ENCODE data around the gene ZKSCAN4. TPM values are rescaled to one million over a fixed set of nuclear protein-coding genes. Genes with fewer than 3 reads are reported as not detected.

The ZKSCAN4 gene
- polyA plus RNA-seq, 1 donor (not counting 4 experiments of a cell fraction or from before 2014, with no cell fraction given): 3.5 TPM

DNA sequence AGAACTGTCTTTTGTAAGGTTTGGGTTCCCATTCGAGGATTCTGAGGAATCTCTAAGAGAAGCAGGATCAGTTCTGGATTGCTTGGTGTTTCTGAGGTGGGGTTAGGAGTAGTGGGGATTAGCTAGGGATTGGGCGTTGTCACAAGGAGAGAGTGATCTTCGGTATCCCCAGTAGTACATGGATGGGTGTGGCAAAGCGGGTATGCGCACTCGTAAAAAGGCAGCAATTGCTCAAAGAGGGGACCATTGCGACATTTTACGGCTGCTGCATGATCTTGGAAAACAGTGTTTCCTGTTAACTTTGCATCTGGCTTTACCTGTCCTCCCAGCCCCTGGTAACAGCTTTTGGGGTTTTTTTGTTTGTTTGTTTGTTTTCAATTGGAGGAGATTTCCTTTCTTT lies 36.6 kb downstream of the ZKSCAN4 start:
- Histone ChIP-seq H3K9me3 (ENCODE audit: control insufficient read depth, low read depth, low read length) (no peaks in the 10 kb centered on the region), H2AFZ (ENCODE audit: control insufficient read depth, low read length) (peak overlapping the region; percentile 65), H3K9me1 (ENCODE audit: control insufficient read depth, extremely low read depth, insufficient read depth, low read length) (no peaks in the 10 kb centered on the region), H3K27me3 (ENCODE audit: control insufficient read depth, extremely low read depth, insufficient read depth, low read length) (no peaks in the 10 kb centered on the region), H3K4me2 (ENCODE audit: control insufficient read depth, extremely low read depth, insufficient read depth, low read depth, low read length) (peak overlapping the region; percentile 44), H3K4me1 (ENCODE audit: control insufficient read depth, extremely low read depth, insufficient read depth, low read length) (peaks cover 10% of the 10 kb centered on the region), H3K36me3 (ENCODE audit: control insufficient read depth in 2 of 2, extremely low read depth in 1 of 2, insufficient read depth in 2 of 2, low read length in 2 of 2) (no peaks in the 10 kb centered on the region), H3K27ac (ENCODE audit: control insufficient read depth, insufficient read depth, low read length) (no peak overlapping the region), H3K79me2 (ENCODE audit: control insufficient read depth, insufficient read depth, low read length) (no peaks in the 10 kb centered on the region), H3K9ac (ENCODE audit: control insufficient read depth, extremely low read depth, insufficient read depth, low read length) (no peak overlapping the region), H3K4me3 (ENCODE audit: control insufficient read depth in 2 of 3, extremely low read depth in 1 of 3, insufficient read depth in 2 of 3, low read depth in 1 of 3, low read length in 3 of 3) (peak overlapping the region in 1 of 3 experiments; percentile 1), H4K20me1 (ENCODE audit: control insufficient read depth, extremely low read depth, insufficient read depth, low read length) (no peaks in the 10 kb centered on the region)
- dilution Hi-C loops (cut with MboI; ENCODE audit: extremely low pct_ligation_motif_present, low sequenced_read_pairs): no loop called here
- FAIRE-seq (peak; percentile 52), DNase-seq (ENCODE audit: low read depth, low spot score) (no peak)
- TF ChIP-seq, protein P1, sequence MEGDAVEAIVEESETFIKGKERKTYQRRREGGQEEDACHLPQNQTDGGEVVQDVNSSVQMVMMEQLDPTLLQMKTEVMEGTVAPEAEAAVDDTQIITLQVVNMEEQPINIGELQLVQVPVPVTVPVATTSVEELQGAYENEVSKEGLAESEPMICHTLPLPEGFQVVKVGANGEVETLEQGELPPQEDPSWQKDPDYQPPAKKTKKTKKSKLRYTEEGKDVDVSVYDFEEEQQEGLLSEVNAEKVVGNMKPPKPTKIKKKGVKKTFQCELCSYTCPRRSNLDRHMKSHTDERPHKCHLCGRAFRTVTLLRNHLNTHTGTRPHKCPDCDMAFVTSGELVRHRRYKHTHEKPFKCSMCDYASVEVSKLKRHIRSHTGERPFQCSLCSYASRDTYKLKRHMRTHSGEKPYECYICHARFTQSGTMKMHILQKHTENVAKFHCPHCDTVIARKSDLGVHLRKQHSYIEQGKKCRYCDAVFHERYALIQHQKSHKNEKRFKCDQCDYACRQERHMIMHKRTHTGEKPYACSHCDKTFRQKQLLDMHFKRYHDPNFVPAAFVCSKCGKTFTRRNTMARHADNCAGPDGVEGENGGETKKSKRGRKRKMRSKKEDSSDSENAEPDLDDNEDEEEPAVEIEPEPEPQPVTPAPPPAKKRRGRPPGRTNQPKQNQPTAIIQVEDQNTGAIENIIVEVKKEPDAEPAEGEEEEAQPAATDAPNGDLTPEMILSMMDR (optimal IDR thresholded peaks at IDR 0.05 in 1 of 3, IDR thresholded peaks at IDR 0.05 in 1 of 3, conservative IDR thresholded peaks at IDR 0.05 in 1 of 3; ENCODE audit: extremely low read depth in 1 of 3, insufficient read depth in 2 of 3, low read length in 3 of 3): no peak
- TF ChIP-seq EZH2 (IDR thresholded peaks at IDR 0.05; ENCODE audit: low read length): no peak

DNA sequence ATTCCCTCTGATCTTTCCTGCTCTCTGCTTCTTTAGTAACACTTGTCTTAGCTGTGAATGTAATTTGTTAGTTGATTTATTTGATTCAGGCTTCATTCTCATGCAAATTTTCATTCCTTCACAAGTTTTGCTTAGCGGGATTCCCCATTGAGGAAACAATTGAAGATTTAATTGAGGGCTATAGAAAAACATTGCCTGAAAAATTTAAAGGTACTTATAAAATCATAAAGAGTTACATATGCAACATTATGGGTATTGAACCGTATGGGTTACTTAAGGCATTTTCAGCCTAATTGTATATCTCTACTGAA lies 38.9 kb downstream of the ZKSCAN4 start:
- FAIRE-seq: no peak
- Histone ChIP-seq H3K9me1 (ENCODE audit: control insufficient read depth, extremely low read depth, insufficient read depth, low read length) (no peaks in the 10 kb centered on the region), H3K9me3 (ENCODE audit: control insufficient read depth, low read depth, low read length) (no peaks in the 10 kb centered on the region), H3K36me3 (ENCODE audit: control insufficient read depth in 2 of 2, extremely low read depth in 1 of 2, insufficient read depth in 2 of 2, low read length in 2 of 2) (no peaks in the 10 kb centered on the region), H2AFZ (ENCODE audit: control insufficient read depth, low read length) (no peak overlapping the region), H4K20me1 (ENCODE audit: control insufficient read depth, extremely low read depth, insufficient read depth, low read length) (no peaks in the 10 kb centered on the region), H3K27me3 (ENCODE audit: control insufficient read depth, extremely low read depth, insufficient read depth, low read length) (peaks cover 3% of the 10 kb centered on the region), H3K27ac (ENCODE audit: control insufficient read depth, insufficient read depth, low read length) (peak overlapping the region; percentile 30), H3K9ac (ENCODE audit: control insufficient read depth, extremely low read depth, insufficient read depth, low read length) (no peak overlapping the region), H3K4me3 (ENCODE audit: control insufficient read depth in 2 of 3, extremely low read depth in 1 of 3, insufficient read depth in 2 of 3, low read depth in 1 of 3, low read length in 3 of 3) (peak overlapping the region in 2 of 3 experiments; percentile 48 to 76), H3K4me1 (ENCODE audit: control insufficient read depth, extremely low read depth, insufficient read depth, low read length) (peaks cover 16% of the 10 kb centered on the region), H3K79me2 (ENCODE audit: control insufficient read depth, insufficient read depth, low read length) (no peaks in the 10 kb centered on the region), H3K4me2 (ENCODE audit: control insufficient read depth, extremely low read depth, insufficient read depth, low read depth, low read length) (peak overlapping the region; percentile 82)
- dilution Hi-C loops (cut with MboI; ENCODE audit: extremely low pct_ligation_motif_present, low sequenced_read_pairs): no loop called here
- no peak for DNase-seq (ENCODE audit: low read depth, low spot score)
- TF ChIP-seq, protein P1 (optimal IDR thresholded peaks at IDR 0.05 in 1 of 3, IDR thresholded peaks at IDR 0.05 in 1 of 3, conservative IDR thresholded peaks at IDR 0.05 in 1 of 3; ENCODE audit: extremely low read depth in 1 of 3, insufficient read depth in 2 of 3, low read length in 3 of 3): no peak
- no peak for TF ChIP-seq EZH2 (IDR thresholded peaks at IDR 0.05; ENCODE audit: low read length)

Measured in keratinocyte (primary cell).